Erythroblast (primary cell): Measurements from ENCODE around the gene JAM3.

Source experiments
- GATA1 ChIP-seq: IDR thresholded peaks from 2 replicates; pipeline ENCODE4 v1.6.1; 2011; ENCODE audit warnings: low read depth, mild to moderate bottlenecking, control low read depth, low read length, moderate library complexity
- POLR2A ChIP-seq: IDR thresholded peaks from 2 replicates; pipeline ENCODE4 v1.6.1; 2011; ENCODE audit warnings: mild to moderate bottlenecking, low read length

DNA sequence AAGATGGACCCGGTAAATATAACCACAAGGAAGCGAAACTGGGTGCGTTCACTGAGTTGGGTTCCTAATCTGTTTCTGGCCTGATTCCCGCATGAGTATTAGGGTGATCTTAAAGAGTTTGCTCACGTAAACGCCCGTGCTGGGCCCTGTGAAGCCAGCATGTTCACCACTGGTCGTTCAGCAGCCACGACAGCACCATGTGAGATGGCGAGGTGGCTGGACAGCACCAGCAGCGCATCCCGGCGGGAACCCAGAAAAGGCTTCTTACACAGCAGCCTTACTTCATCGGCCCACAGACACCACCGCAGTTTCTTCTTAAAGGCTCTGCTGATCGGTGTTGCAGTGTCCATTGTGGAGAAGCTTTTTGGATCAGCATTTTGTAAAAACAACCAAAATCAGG, 80.5 kb downstream of the JAM3 start:
- TF ChIP-seq POLR2A (no peak), GATA1 (no peak)
